Measurements from ENCODE around the gene MARCHF11. TPM values are rescaled to one million over a fixed set of nuclear protein-coding genes. Genes with fewer than 3 reads are reported as not detected.

Gene MARCHF11
- total and polyA plus RNA-seq, 2 of the 8 experiments (the other 6 are each of a cell fraction or from before 2014, with no cell fraction given): 0.27 to 0.82 TPM

- H3K18ac ChIP-seq (ENCODE audit: extremely low read depth, low read length): no peak overlapping the region
- H3K79me2 ChIP-seq (ENCODE audit: control insufficient read depth in 1 of 2, insufficient read depth in 2 of 2, low read length in 2 of 2): no peaks in the 10 kb centered on the region
- H3K4ac ChIP-seq (replicated peaks; ENCODE audit: insufficient read length, low read depth, low read length): no peak overlapping the region
- no peak overlapping the region for H2BK20ac ChIP-seq (ENCODE audit: low read length)
- H3K23me2 ChIP-seq (ENCODE audit: low read depth, low read length): no peaks in the 10 kb centered on the region
- H2AK5ac ChIP-seq (ENCODE audit: low read depth, low read length): no peak overlapping the region
- no peaks in the 10 kb centered on the region for H3K36me3 ChIP-seq (ENCODE audit: control insufficient read depth in 2 of 4, insufficient read depth in 4 of 4, low read length in 3 of 4)
- H4K8ac ChIP-seq (ENCODE audit: extremely low read depth, insufficient read depth, low read length): no peak overlapping the region
- no peak overlapping the region for H2BK15ac ChIP-seq (ENCODE audit: low read length)
- FAIRE-seq (no peak), DNase-seq (ENCODE audit: low read depth in 1 of 2, low spot score in 2 of 2) (no peak)
- no peak overlapping the region for H3K14ac ChIP-seq (ENCODE audit: insufficient read length)
- H4K5ac ChIP-seq (ENCODE audit: insufficient read length, low read depth, low read length): no peak overlapping the region
- H3K23ac ChIP-seq (ENCODE audit: insufficient read length): no peak overlapping the region
- POLR2A ChIA-PET (ENCODE audit: partially characterized antibody): no interaction called here
- no peaks in the 10 kb centered on the region for H4K20me1 ChIP-seq (replicated peaks in 1 of 2; ENCODE audit: control insufficient read depth in 1 of 2, insufficient read depth in 2 of 2, low read length in 2 of 2)
- no peak overlapping the region for H3K9ac ChIP-seq (replicated peaks in 1 of 4; ENCODE audit: extremely low read depth in 1 of 4, low read depth in 3 of 4, low read length in 3 of 4)
- 77% methylated on average over 3 of the region's 3 CpGs; no CpG with 5 or more reads in 1 of the 2 experiments for WGBS, 2 experiments (ENCODE audit: extremely low coverage in 1 of 2, insufficient coverage in 1 of 2, insufficient read length in 1 of 2, insufficient replicate concordance in 2 of 2, low coverage in 1 of 2, low lambda C conversion rate in 2 of 2, missing lambda C conversion rate in 1 of 2)
- no peak overlapping the region for H3K4me2 ChIP-seq (ENCODE audit: insufficient read depth in 1 of 2, low read depth in 2 of 2, low read length in 2 of 2)
- CTCF ChIA-PET (ENCODE audit: partially characterized antibody): interaction anchor here (1.3 kb wide), 1 partner anchor 57 kb away, joined by 3 read pairs; no protein-coding TSS in a partner anchor
- H2BK12ac ChIP-seq (ENCODE audit: low read depth, low read length): no peak overlapping the region
- H3K4me3 ChIP-seq (ENCODE audit: extremely low read depth in 1 of 4, insufficient read depth in 2 of 4, low read depth in 3 of 4, low read length in 4 of 4): no peak overlapping the region
- no peaks in the 10 kb centered on the region for H3K4me1 ChIP-seq (replicated peaks in 1 of 4; ENCODE audit: control insufficient read depth in 3 of 4, insufficient read depth in 4 of 4, low read length in 3 of 4)
- H3K9me3 ChIP-seq (ENCODE audit: insufficient read depth in 2 of 2, low read depth in 1 of 2, low read length in 1 of 2): no peaks in the 10 kb centered on the region
- H3K27me3 ChIP-seq (replicated peaks in 1 of 4; ENCODE audit: control insufficient read depth in 3 of 4, extremely low read depth in 1 of 4, insufficient read depth in 3 of 4, low read length in 3 of 4): no peaks in the 10 kb centered on the region
- no peak overlapping the region for H2BK5ac ChIP-seq (ENCODE audit: low read depth, low read length)
- H3K27ac ChIP-seq (ENCODE audit: low read depth, low read length): no peak overlapping the region
- H3K56ac ChIP-seq (replicated peaks; ENCODE audit: insufficient read length, low read depth, low read length): no peak overlapping the region
- H2BK120ac ChIP-seq (replicated peaks; ENCODE audit: low read depth, low read length): no peak overlapping the region
- no peak overlapping the region for H4K91ac ChIP-seq (replicated peaks; ENCODE audit: insufficient read length, low read length)
- no peaks in the 10 kb centered on the region for H3K79me1 ChIP-seq (ENCODE audit: low read depth, low read length)
- no peak overlapping the region for H2AFZ ChIP-seq (ENCODE audit: low read length)
- TF ChIP-seq KDM5A (IDR thresholded peaks at IDR 0.05; ENCODE audit: low read length) (no peak), HDAC6 (IDR thresholded peaks at IDR 0.05; ENCODE audit: low read depth, low read length) (no peak), BRCA1 (IDR thresholded peaks at IDR 0.05; ENCODE audit: low read depth, low read length) (no peak), SUZ12 (IDR thresholded peaks at IDR 0.05; ENCODE audit: low read length) (no peak), CTCF (IDR thresholded peaks at IDR 0.05; ENCODE audit: control extremely low read depth in 1 of 3, insufficient read depth in 1 of 3, low read depth in 1 of 3, low read length in 3 of 3) (no peak), EP300 (IDR thresholded peaks at IDR 0.05; ENCODE audit: borderline replicate concordance in 1 of 2, low read depth in 2 of 2, low read length in 2 of 2) (no peak), TCF12 (IDR thresholded peaks at IDR 0.05; ENCODE audit: low read depth, low read length) (no peak), EGR1 (IDR thresholded peaks at IDR 0.05; ENCODE audit: borderline replicate concordance, low read depth, low read length) (no peak), ATF3 (IDR thresholded peaks at IDR 0.05; ENCODE audit: insufficient read depth, low read depth, low read length) (no peak), FOSL1 (IDR thresholded peaks at IDR 0.05; ENCODE audit: insufficient read depth, low read depth, low read length) (no peak), POU5F1 (IDR thresholded peaks at IDR 0.05; ENCODE audit: low read depth, low read length) (no peak)
Observed at GRCh38 chr5:16051246-16051755, 128.3 kb downstream of the MARCHF11 start.

Data from H1 (cell line).